Fibroblast of skin of left biceps (primary cell): ENCODE measurements around the gene GCNT2.
"Not testable (repeated sequence)": the region's sequence is repeated elsewhere in the genome, so short reads cannot be mapped to it uniquely, and the experiment has no call there.

Experiments
- DNase-seq, 2 experiments: peaks; one replicate each; pipeline ENCODE4 v3.0.0-alpha.2; 2013; ENCODE audit warnings: low read depth in 2 of 2

Gene GCNT2

DNA sequence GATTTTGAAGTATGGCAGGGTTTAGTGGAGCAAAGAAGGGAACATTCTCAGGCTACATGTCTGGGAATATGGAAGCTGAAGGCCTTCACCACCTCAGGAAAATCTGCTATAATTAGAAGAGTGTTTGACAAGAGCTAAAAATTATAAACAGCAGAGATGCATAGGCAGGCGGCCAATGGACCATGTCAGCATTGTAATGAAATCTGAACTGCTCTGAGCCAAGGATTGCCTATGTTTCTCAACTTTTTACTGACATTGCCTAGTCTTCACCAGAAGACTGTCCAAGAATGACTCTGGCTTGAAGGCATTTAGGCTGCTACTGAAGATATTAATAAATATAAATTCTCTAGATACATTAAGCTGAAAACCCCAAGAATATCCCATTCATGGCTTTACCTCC, 89.1 kb downstream of the GCNT2 start:
- no peak for DNase-seq

DNA sequence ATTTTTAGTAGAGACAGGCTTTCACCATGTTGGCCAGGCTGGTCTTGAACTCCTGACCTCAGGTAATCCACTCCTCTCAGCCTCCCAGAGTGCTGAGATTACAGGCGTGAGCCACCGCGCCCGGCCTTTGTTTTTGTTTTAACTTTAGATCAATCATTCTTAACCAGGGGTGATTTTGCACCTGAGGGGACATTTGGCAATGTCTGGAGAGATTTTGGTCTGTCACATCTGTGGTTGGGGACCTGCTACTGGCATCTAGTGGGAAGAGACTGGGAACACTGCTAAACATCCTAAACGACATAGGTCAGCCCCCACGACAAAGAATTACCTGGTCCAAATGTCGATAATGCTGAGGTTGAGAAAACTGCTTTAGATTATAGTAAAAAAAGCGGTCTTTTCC, 91.0 kb downstream of the GCNT2 start:
- DNase-seq: no peak

DNA sequence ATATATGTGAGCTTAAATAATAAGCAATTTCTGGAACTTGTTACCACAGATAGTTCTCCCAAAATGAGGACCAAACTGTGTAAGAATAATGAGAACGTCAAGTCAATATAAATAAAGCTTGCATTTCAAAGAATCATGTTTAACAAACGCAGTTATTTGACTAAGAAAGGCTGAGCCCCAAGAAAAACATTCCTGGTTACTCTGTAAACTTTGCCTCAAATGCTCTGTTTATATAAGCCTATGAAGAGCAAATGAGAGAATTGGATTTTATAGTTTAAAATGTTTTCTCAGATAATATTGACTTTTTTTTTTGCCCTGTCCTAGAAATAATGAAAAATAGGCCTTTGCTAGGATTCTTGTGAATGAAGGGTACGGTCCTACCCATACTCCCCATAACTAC, 91.9 kb downstream of the GCNT2 start:
- no peak for DNase-seq

DNA sequence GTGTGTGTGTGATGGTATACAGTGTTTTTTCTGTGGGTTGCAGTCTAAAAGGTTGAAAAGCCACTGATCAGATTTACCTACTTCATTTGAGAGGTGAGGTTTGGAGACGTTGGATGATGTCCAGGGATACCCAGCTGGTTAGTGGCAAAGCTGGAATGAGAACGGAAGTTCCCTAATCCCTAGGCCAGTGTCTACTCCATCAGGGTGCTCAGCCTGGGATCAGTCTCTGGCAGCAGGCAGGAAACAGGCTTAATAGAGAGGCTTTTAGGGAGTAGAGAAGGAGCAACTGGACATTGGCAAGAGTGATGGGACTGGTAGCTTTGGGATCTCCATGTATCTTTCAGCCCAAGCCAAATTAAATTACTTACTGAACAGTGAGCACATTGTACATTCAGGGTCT, 92.6 kb downstream of the GCNT2 start:
- no peak for DNase-seq

DNA sequence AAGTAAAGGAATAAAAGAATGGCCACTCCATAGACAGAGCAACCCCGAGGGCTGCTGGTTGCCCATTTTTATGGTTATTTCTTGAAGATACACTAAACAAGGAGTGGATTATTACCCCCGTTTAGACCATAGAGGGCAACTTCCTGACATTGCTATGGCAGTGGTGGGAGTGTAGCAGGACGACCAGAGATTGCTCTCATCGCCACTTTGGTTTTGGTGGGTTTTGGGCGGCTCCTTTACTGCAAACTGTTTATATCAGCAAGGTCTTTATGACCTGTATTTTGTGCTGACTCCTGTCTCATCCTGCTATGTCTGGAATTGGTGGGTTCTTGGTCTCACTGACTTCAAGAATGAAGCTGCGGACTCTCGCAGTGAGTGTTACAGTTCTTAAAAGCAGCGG, 94.5 kb downstream of the GCNT2 start:
- no peak for DNase-seq

DNA sequence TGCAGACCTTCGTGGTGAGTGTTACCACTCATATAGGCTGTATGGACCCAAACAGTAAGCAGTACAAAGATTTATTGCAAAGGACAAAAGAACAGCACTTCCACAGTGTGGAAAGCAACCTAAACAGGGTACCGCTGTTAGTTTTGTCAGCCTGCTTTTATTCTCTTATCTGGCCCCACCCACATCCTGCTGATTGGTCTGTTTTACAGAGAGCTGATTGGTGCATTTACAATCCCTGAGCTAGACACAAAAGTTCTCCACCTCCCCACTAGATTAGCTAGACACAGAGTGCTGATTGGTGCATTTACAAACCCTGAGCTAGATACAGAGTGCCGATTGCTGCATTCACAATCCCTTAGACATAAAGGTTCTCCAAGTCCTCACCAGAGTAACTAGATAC, 95.1 kb downstream of the GCNT2 start:
- not testable (repeated sequence) for DNase-seq

DNA sequence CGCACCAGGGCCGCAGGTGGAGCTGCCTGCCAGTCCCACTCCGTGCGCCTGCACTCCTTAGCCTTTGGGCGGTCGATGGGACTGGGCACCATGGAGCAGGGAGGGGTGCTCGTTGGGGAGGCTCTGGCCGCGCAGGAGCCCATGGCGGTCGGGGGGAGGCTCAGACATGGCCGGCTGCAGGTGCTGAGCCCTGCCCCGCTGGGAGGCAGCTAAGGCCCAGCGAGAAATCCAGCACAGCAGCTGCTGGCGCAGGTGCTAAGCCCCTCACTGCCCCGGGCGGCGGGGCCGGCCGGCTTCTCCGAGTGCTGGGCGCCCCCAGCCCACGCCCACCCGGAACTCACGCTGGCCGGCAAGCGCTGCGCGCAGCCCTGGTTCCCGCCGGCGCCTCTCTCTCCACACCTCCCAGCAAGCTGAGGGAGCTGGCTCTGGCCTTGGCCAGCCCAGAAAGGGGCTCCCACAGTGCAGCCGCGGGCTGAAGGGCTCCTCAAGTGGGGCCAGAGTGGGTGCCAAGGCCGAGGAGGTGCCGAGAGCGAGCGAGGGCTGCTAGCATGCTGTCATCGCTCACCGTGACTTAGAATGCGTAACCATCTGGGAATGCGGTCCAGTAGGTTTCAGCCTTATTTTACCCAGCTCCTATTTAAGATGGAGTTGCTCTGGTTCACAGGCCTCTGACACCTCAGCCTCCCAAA, 96.0 kb downstream of the GCNT2 start:
- DNase-seq: no peak

DNA sequence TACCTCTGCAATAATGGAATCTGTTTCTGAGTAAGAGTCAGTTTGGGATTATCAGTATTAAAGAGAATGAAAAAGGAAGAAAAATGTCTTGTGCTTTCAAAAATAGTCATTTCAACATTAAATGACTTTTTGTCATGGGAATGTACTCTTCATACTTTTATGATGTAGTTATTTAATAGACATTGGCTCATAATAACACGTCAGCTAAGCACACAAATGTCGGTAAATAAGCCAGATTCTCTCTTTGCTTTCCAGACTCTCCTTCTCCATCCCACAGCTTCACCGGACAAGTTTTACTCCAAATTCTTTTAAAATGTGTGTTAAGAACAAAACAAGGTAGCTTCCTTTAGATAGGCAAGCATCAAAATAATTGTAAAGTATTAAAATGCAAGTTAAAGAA, 97.3 kb downstream of the GCNT2 start:
- no peak for DNase-seq

DNA sequence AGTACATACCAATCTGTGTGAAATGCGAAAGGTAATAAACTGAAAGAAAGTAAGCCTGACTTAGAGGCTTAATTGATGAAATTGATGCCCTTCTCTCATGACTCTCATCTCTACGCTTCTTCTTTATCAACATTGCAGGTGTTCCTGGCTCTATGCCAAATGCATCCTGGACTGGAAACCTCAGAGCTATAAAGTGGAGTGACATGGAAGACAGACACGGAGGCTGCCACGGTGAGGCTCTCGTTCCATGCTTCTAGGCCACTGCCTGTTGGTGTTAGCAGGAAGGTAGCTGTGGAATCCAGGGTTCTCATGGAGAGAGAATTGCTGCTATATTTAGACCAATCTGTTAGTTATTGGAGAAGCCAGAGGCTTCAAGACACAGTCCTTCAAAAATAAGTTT, 100.1 kb downstream of the GCNT2 start:
- no peak for DNase-seq

DNA sequence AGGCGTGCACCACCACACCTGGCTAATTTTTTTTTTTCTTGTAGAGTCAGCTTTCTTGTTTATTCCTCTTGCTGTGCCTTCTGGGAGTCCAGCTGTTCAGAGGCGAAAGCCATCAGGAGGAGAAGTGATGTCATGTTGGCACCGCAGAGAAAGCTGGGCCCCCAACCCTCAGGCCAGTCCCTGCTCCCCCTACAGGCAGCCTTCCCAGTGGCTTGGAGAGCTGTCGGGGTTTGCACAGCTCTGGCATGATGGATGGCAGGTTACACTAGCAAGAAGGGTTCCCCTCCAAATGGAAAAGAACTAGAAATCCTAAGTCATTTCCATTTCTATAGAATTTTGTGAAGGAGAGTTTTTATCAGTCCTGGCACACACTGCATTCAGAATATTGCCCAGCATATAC, 100.7 kb downstream of the GCNT2 start:
- no peak for DNase-seq

DNA sequence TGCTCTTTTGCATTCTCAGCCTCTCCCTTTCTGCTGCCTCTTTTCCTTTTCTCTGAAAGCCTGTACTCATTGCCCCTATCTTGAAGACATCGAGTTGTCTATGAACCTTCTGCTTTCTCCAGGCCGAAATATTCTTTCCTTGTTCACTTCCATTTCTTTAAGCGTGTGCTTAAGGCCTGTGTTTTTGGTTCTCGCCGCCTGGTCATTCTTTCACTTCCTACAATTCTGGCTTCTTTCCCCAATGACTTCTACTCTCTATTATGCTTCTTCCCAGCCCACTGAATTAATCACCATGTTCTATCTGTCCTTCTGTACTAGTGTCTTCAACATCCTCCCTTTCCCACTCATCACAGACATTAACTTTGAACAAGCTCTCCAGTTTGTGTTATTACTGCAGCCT, 103.7 kb downstream of the GCNT2 start:
- no peak for DNase-seq

DNA sequence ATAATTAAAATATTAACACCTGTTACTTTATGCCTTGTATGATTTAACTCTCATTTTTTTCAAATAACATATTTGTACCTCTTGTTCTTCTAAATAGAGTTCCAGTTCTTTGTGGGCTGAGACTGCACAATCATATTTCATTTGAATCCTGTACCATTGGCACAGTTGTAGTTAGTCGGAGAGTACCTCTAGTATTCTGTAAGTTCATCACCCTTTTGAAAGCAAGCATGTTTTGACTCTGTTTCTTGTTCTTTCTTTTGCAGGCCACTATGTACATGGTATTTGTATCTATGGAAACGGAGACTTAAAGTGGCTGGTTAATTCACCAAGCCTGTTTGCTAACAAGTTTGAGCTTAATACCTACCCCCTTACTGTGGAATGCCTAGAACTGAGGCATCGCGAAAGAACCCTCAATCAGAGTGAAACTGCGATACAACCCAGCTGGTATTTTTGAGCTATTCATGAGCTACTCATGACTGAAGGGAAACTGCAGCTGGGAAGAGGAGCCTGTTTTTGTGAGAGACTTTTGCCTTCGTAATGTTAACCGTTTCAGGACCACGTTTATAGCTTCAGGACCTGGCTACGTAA, 105.1 kb downstream of the GCNT2 start:
- DNase-seq: no peak

DNA sequence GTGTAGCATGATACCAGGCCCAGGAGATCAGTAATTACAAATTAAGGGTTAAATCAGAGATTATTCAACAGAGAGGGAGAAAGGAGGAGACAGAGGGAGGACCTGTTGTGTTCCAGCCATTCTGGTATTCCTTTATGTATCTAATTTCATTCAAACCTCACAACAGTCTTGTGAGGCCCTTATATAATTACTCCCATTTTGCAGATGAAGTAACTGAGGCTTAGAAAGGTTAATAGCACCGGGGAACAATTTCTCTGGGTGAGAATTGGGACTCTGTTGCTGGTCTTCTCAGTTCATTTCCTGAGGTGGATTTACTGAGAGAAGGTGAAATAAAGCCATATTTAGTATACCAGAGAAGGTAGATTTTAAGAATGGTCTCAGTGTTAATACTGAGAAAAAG, 106.6 kb downstream of the GCNT2 start:
- no peak for DNase-seq

DNA sequence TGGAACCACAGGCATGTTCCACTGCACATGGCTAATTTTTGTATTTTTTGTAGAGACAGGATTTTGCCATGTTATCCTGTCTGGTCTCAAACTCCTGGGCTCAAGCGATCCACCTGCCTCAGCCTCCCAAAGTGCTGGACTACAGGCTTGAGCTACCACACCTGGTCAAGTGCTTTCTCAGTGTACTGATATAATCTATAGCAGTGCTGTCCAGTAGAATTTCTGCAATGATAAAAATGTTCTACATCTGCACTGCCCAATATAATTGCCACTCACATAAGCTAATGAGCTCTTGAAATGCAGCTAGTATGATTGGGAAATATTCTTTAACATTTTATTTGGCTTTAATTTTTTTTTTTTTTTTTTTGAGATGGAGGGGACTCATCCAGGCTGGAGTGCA, 109.0 kb downstream of the GCNT2 start:
- no peak for DNase-seq

DNA sequence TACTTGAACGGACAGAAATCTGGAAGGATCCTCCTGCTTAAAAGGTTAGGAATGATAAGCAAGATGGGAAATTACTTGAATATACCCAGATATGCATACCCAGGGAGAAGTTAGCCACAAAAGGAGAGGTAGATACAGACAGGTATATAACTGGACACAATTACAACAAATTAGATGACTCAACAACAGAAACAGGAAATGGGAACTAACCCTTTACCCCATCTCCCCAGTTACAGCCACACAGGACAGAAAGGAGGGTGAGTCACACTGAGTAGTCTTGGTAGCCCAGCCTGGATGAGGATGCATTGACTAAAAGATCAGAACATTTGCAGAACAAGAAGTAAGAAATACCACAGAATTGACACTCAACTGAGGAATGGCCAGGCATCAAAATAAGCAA, 112.1 kb downstream of the GCNT2 start:
- DNase-seq: no peak

DNA sequence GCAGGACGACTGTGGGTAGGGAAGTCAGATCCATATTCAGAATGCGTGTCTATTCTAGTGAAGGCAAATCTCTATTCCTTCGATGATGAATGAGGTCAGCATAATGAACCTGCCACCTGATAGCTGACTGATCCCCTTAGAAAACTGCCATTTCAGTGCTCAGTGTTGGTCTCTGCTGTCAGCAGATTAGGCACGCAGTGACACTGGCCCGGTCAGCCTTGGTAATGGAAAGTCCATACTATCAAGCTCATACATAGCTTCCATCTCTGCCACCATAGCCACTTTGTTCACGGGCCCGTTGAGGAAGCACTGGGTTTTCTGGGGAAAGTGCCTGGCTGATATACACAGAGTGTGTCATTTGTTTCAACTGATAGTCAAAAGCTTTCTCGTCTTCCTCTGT, 119.3 kb downstream of the GCNT2 start:
- no peak for DNase-seq

DNA sequence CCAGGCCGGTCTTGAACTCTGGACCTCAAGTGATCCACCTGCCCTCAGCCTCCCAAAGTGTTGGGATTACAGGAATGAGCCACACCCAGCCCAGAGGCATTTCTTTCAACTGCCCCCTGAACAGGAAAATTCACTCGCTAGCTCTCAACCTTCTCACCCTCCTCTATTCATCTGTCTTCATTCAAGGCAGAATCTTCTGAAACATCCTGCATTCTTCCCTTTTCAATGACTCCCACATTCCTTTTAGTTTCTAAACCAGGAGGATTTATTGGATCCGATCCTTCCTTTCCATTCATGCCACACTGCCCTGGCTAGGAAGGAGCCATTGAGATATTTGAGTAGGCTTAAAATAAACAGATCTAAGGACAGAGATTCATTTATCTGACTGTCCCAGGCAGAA, 120.4 kb downstream of the GCNT2 start:
- DNase-seq: no peak

DNA sequence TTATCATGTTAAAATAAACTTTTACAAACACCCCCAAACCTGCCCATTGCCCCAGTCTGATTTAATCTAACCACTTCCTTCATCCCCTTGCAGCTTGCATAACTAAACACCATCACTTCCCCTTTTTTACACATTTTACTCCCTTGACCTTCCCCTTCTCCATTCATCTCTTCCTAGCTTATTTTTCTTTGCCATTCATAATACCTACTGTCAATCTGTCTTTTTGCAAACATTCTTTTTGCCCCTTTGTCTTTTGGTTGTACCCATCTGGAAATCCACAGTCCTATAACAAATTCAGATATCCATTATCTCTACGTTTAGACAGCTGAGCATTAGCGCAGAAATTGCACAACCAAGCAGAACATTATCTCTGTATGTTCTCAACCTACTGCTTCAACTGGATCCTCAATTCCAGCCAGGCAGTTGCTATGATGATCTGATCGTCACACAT, 122.1 kb downstream of the GCNT2 start:
- DNase-seq: no peak

DNA sequence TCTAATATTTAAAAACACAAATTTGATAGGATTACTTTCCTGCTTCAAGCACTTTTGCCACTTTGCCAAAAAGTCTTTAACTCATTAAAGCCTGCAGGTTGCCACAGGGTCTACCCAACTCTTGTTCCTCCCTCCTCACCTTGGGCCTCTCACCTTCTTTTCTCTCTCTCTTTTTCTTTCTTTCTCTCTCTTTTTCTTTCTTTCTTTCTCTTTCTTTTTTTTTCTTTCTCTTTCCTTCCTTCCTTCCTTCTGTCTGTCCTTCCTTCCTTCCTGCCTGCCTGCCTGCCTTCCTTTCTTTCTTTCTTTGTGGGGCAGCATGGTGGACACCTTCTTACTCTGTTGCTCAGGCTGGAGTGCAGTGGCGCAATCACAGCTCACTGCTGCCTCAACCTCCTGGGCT, 123.1 kb downstream of the GCNT2 start:
- no peak for DNase-seq

DNA sequence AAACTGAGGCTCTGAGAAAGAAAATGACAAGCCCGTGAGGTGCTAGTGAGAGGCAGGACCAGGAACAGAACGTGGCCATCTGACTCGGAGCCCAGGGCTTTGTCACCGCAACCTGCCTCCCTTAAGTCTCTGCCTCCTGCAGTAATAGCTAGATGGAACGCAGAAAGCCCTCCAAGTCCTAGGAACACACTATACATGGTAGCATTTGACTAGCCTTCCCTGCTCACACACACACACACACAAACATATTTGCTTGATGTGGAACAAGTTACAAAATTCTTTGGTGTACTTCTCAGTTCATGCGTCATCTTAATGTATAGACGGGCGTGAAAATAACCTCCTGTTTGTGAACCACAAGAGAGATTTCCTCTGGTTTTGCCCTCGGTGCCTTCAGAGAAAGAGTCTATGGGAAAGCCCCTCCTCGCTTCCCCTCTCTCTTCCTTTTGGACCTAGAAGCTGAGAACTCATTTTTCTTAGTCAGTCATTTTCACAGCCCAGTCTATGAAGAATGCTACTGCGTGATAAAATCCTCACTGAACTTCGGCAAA, 134.4 kb downstream of the GCNT2 start:
- no peak for DNase-seq

DNA sequence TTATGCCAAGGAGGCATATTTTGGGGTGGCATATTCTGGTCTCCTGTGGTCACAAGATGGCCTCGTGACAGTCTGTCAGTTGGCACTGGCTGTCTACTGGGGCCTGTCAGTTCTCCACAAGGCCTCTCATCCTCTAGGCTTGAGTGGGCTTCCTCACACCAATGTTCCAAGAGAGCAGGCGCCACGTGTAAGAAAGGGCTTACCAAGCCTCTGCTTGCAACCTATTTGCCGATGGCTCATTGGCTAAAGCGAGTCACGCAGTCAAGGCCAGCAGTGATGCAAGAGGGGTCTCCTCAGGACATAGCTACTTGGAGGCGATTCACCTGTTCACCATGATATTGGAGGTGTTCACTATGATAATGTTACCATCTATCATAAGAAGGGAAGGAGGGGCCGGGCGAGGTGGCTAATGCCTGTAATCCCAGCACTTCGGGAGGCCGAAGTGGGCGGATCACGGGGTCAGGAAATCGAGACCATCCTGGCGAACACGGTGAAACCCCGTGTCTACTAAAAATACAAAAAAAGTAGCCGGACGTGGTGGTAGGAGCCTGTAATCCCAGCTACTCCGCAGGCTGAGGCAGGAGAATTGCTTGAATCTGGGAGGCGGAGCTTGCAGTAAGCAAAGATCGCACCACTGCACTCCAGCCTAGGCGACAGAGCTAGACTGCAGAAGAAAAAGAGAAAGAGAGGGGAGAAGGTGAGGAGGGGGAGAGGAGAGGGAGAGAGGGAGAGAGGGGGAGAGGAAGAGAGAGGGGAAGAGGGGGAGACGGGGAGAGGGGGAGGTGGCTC, 138.0 kb downstream of the GCNT2 start:
- DNase-seq: no peak

DNA sequence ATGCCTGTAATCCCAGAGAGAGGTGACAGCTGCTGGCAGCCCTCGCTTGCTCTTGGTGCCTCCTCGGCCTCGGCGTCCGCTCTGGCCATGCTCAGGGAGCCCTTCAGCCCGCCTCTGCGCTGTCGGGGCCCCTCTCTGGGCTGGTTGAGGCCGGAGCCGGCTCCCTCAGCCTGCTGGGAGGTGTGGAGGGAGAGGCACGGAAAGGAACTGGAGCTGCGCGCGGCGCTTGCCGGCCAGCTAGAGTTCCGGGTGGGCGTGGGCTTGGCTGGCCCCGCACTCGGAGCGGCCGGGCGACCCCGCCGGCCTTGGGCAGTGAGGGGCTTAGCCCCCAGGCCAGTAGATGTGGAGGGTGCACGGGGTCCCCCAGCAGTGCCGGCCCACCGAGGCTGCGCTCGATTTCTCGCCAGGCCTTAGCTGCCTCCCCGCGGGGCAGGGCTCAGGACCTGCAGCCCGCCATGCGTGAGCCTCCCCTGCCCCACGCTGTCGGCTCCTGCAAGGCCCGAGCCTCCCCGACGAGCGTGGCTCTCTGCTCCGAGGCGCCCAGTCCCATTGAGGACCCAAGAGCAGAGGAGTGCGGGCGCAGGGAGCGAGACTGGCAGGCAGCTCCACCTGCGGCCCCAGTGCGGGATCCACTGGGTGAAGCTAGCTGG, 138.7 kb downstream of the GCNT2 start:
- no peak for DNase-seq
